H9 (cell line): ENCODE results near the gene SFR1. TPM values are rescaled to one million over a fixed set of nuclear protein-coding genes. Genes with fewer than 3 reads are reported as not detected.

Experiments
- DNase-seq: peaks from one replicate; pipeline ENCODE4 v3.0.0-alpha.2; 2017
- H2AFZ ChIP-seq: one replicate; pipeline ENCODE4 v1.6.1; 2013; ENCODE audit warnings: mild to moderate bottlenecking, low read length, control low read depth, moderate library complexity
- H2AK5ac ChIP-seq: 2 replicates; pipeline ENCODE4 v1.6.1; 2013; ENCODE audit warnings: low read length, control low read depth, mixed read lengths; ENCODE audit not compliant: insufficient read length
- H2BK120ac ChIP-seq: one replicate; pipeline ENCODE4 v1.6.1; 2013; ENCODE audit warnings: low read depth, mild to moderate bottlenecking, low read length, control low read depth, inconsistent platforms; ENCODE audit not compliant: poor library complexity, severe bottlenecking
- H2BK12ac ChIP-seq: 2 replicates; pipeline ENCODE4 v1.6.1; 2013; ENCODE audit warnings: low read length, control low read depth, mixed read lengths, low read depth; ENCODE audit not compliant: insufficient read length
- H2BK15ac ChIP-seq: 2 replicates; pipeline ENCODE4 v1.6.1; 2013; ENCODE audit warnings: low read depth, low read length, control low read depth
- H2BK20ac ChIP-seq: one replicate; pipeline ENCODE4 v1.6.1; 2013; ENCODE audit warnings: low read depth, mild to moderate bottlenecking, low read length, control low read depth, inconsistent platforms; ENCODE audit not compliant: poor library complexity, severe bottlenecking
- H2BK5ac ChIP-seq: 2 replicates; pipeline ENCODE4 v1.6.1; 2013; ENCODE audit warnings: low read length, control low read depth, mixed read lengths; ENCODE audit not compliant: insufficient read length
- H3K14ac ChIP-seq: 2 replicates; pipeline ENCODE4 v1.6.1; 2013; ENCODE audit warnings: low read length, control low read depth; ENCODE audit not compliant: insufficient read depth
- H3K18ac ChIP-seq: 2 replicates; pipeline ENCODE4 v1.6.1; 2013; ENCODE audit warnings: low read depth, mild to moderate bottlenecking, mixed read lengths, low read length, control low read depth; ENCODE audit not compliant: insufficient read length
- H3K23ac ChIP-seq: 2 replicates; pipeline ENCODE4 v1.6.1; 2013; ENCODE audit warnings: low read length, control low read depth, mixed read lengths, low read depth; ENCODE audit not compliant: insufficient read length
- H3K23me2 ChIP-seq: 2 replicates; pipeline ENCODE4 v1.6.1; 2013; ENCODE audit warnings: low read depth, mild to moderate bottlenecking, mixed read lengths, low read length, control low read depth; ENCODE audit not compliant: insufficient read length, poor library complexity, severe bottlenecking
- H3K27ac ChIP-seq: 2 replicates; pipeline ENCODE4 v1.5.1; 2013; ENCODE audit warnings: low read length, control low read depth, mixed read lengths, low read depth; ENCODE audit not compliant: insufficient read length
- H3K27me3 ChIP-seq: 2 replicates; pipeline ENCODE4 v1.6.1; 2013; ENCODE audit warnings: low read length, control low read depth, inconsistent platforms; ENCODE audit not compliant: insufficient read depth
- H3K4ac ChIP-seq: 2 replicates; pipeline ENCODE4 v1.6.1; 2013; ENCODE audit warnings: low read depth, mild to moderate bottlenecking, control low read depth, inconsistent platforms, low read length, moderate library complexity
- H3K4me1 ChIP-seq: 2 replicates; pipeline ENCODE4 v1.6.1; 2013; ENCODE audit warnings: low read length, control low read depth, inconsistent platforms; ENCODE audit not compliant: insufficient read depth
- H3K4me2 ChIP-seq: 2 replicates; pipeline ENCODE4 v1.6.1; 2013; ENCODE audit warnings: low read length, control low read depth, mixed read lengths; ENCODE audit not compliant: insufficient read length, insufficient read depth
- H3K56ac ChIP-seq: 2 replicates; pipeline ENCODE4 v1.6.1; 2013; ENCODE audit warnings: low read depth, mild to moderate bottlenecking, mixed read lengths, low read length, control low read depth; ENCODE audit not compliant: insufficient read length
- H3K79me1 ChIP-seq: 2 replicates; pipeline ENCODE4 v1.6.1; 2013; ENCODE audit warnings: low read depth, mild to moderate bottlenecking, moderate library complexity, low read length, control low read depth, inconsistent platforms; ENCODE audit not compliant: insufficient read depth, poor library complexity, severe bottlenecking
- H3K79me2 ChIP-seq: 2 replicates; pipeline ENCODE4 v1.6.1; 2013; ENCODE audit warnings: low read length, control low read depth, inconsistent platforms; ENCODE audit not compliant: insufficient read depth
- H3K9ac ChIP-seq: 2 replicates; pipeline ENCODE4 v1.6.1; 2013; ENCODE audit warnings: low read length, control low read depth, mixed read lengths; ENCODE audit not compliant: insufficient read length; ENCODE audit errors: extremely low read depth
- H3K9me3 ChIP-seq: one replicate; pipeline ENCODE4 v1.6.1; 2013; ENCODE audit warnings: low read depth, low read length, inconsistent platforms; ENCODE audit not compliant: control insufficient read depth
- H3T11ph ChIP-seq: one replicate; pipeline ENCODE4 v1.6.1; 2013; ENCODE audit warnings: mild to moderate bottlenecking, low read length, control low read depth, inconsistent platforms
- H4K20me1 ChIP-seq: one replicate; pipeline ENCODE4 v1.6.1; 2013; ENCODE audit not compliant: control insufficient read depth, insufficient read length, insufficient read depth
- H4K5ac ChIP-seq: 2 replicates; pipeline ENCODE4 v1.6.1; 2013; ENCODE audit warnings: low read depth, mild to moderate bottlenecking, mixed read lengths, low read length, control low read depth; ENCODE audit not compliant: insufficient read length
- H4K8ac ChIP-seq: replicated peaks from 2 replicates; pipeline ENCODE4 v1.6.1; 2013; ENCODE audit warnings: low read length, control low read depth, mixed read lengths, low read depth; ENCODE audit not compliant: insufficient read length
- H4K91ac ChIP-seq: 2 replicates; pipeline ENCODE4 v1.6.1; 2013; ENCODE audit warnings: low read depth, mild to moderate bottlenecking, moderate library complexity, mixed read lengths, low read length, control low read depth; ENCODE audit not compliant: insufficient read length
- H3K27ac Mint-ChIP-seq, 3 experiments: 2 replicates in 2 of 3; 3 replicates in 1 of 3; pipeline ENCODE4 v1.8.0; 2020 to 2021; ENCODE audit warnings: mixed read lengths in 3 of 3, mild to moderate bottlenecking in 1 of 3, moderate library complexity in 1 of 3
- H3K27me3 Mint-ChIP-seq: 2 replicates; pipeline ENCODE4 v1.8.0; 2021; ENCODE audit warnings: low read depth, mild to moderate bottlenecking, moderate library complexity, mixed read lengths
- H3K36me3 Mint-ChIP-seq, 3 experiments: 2 replicates in 2 of 3; 3 replicates in 1 of 3; pipeline ENCODE4 v1.8.0; 2020 to 2021; ENCODE audit warnings: low read depth in 3 of 3, mixed read lengths in 3 of 3; ENCODE audit not compliant: insufficient read depth in 1 of 3
- H3K4me1 Mint-ChIP-seq, 2 experiments: 2 replicates each; pipeline ENCODE4 v1.8.0; 2020; ENCODE audit warnings: mixed read lengths in 2 of 2
- H3K4me3 Mint-ChIP-seq, 2 experiments: 2 replicates in 1 of 2; 3 replicates in 1 of 2; pipeline ENCODE4 v1.8.0; 2020 to 2021; ENCODE audit warnings: mild to moderate bottlenecking in 2 of 2, mixed read lengths in 2 of 2, moderate library complexity in 1 of 2
- H3K9me3 Mint-ChIP-seq, 2 experiments: 2 replicates in 1 of 2; 3 replicates in 1 of 2; pipeline ENCODE4 v1.8.0; 2020; ENCODE audit warnings: mild to moderate bottlenecking in 2 of 2, mixed read lengths in 2 of 2, moderate library complexity in 1 of 2
- CTCF ChIP-seq: fragments of 200-600 bp; sonication (generic); conservative IDR thresholded peaks from 3 replicates; pipeline ENCODE4 v1.8.0; 2021; ENCODE audit warnings: antibody characterized with exemption, mild to moderate bottlenecking
- total RNA-seq: library from RNA; stranded (reverse); gene quantifications from 2 replicates; pipeline ENCODE4 v1.2.1, GENCODE V29; 2021

The SFR1 gene
- total RNA-seq, 1 experiment from 2014 or later, result 6.5 TPM

- no peak overlapping the region for H3K27ac ChIP-seq
- DNase-seq, result no peak
- H2AK5ac ChIP-seq, result no peak overlapping the region
- no peak overlapping the region for H2AFZ ChIP-seq
- Mint-ChIP-seq H3K9me3 (peaks cover 14 to 15% of the 10 kb centered on the region in 2 experiments), H3K27ac (no peak overlapping the region), H3K27me3 (no peaks in the 10 kb centered on the region; the same call in 1 of the 2 replicates), H3K36me3 (peaks cover 5 to 10% (median 9%) of the 10 kb centered on the region in 3 experiments; a peak in 6 of 7 replicates), H3K4me1 (peaks cover 23 to 28% of the 10 kb centered on the region in 2 experiments), H3K4me3 (no peak overlapping the region)
- H3K56ac ChIP-seq, result no peak overlapping the region
- H3K14ac ChIP-seq, result no peak overlapping the region
- no peak overlapping the region for H4K8ac ChIP-seq
- no peak overlapping the region for H2BK12ac ChIP-seq
- H3K18ac ChIP-seq, result no peak overlapping the region
- no peak overlapping the region for H3K4ac ChIP-seq
- H3K4me2 ChIP-seq, result no peak overlapping the region
- H3K79me2 ChIP-seq, result no peaks in the 10 kb centered on the region
- no peak overlapping the region for H2BK120ac ChIP-seq
- H2BK20ac ChIP-seq, result no peak overlapping the region
- H4K91ac ChIP-seq, result no peak overlapping the region
- H3K9me3 ChIP-seq, result no peaks in the 10 kb centered on the region
- H3K4me1 ChIP-seq, result peaks cover 7% of the 10 kb centered on the region
- no peak overlapping the region for H3K9ac ChIP-seq
- TF ChIP-seq CTCF, result no peak
- no peak overlapping the region for H2BK15ac ChIP-seq
- H3K23ac ChIP-seq, result no peak overlapping the region
- no peaks in the 10 kb centered on the region for H3K23me2 ChIP-seq
- no peak overlapping the region for H3T11ph ChIP-seq
- H2BK5ac ChIP-seq, result no peak overlapping the region
- H3K27me3 ChIP-seq, result no peaks in the 10 kb centered on the region; the same call in 1 of the 2 replicates
- H4K20me1 ChIP-seq, result no peaks in the 10 kb centered on the region
- no peak overlapping the region for H4K5ac ChIP-seq
- no peaks in the 10 kb centered on the region for H3K79me1 ChIP-seq
Measured at GRCh38 chr10:104151737-104152136, 29.8 kb downstream of the SFR1 start.
